ENCODE measurements around the gene SON.

Gene SON

DNA sequence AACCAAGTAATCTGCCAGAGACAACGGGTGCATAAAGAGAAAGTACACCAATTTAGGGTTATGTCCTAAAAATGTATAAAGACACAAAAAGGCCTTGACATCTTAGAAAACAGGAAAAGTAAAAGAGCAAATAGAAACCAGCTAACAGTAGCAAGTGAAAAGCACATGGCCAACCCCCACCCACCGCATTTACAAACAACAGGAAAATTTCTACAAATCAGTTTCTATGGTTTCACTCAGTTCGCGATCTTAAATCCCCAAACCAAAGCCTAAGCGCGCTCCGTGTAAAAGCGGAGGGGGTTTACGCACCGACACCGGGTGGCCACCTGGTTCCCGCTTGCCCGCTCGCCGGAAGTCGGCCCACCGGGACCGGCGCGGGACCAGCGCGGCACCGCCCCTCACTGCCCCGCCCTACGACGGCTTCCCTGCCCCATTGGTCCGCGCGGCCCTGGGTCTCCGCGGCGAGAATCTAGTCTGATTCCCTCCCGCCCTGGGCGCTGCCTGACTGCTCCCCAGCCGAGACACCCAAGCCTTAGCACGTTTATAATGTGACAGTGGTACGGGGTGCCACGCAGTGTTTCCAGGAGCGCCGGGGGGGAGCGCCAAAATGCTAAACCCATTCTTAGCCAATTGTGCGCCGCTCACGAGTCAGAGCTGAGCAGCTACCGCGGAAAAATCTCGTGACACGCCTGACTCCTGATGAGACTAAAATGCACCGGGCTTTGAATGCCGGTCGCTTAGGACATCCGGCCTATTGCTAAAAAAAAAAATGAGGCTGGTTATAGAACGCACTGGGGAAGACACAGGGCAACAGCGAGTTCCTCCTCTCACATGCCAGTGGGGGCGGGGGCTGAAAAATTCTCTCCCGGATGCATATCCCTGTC, 840 bp upstream of the SON start, which contains the start of gene GART (continued):
- TF ChIP-seq, protein P1, sequence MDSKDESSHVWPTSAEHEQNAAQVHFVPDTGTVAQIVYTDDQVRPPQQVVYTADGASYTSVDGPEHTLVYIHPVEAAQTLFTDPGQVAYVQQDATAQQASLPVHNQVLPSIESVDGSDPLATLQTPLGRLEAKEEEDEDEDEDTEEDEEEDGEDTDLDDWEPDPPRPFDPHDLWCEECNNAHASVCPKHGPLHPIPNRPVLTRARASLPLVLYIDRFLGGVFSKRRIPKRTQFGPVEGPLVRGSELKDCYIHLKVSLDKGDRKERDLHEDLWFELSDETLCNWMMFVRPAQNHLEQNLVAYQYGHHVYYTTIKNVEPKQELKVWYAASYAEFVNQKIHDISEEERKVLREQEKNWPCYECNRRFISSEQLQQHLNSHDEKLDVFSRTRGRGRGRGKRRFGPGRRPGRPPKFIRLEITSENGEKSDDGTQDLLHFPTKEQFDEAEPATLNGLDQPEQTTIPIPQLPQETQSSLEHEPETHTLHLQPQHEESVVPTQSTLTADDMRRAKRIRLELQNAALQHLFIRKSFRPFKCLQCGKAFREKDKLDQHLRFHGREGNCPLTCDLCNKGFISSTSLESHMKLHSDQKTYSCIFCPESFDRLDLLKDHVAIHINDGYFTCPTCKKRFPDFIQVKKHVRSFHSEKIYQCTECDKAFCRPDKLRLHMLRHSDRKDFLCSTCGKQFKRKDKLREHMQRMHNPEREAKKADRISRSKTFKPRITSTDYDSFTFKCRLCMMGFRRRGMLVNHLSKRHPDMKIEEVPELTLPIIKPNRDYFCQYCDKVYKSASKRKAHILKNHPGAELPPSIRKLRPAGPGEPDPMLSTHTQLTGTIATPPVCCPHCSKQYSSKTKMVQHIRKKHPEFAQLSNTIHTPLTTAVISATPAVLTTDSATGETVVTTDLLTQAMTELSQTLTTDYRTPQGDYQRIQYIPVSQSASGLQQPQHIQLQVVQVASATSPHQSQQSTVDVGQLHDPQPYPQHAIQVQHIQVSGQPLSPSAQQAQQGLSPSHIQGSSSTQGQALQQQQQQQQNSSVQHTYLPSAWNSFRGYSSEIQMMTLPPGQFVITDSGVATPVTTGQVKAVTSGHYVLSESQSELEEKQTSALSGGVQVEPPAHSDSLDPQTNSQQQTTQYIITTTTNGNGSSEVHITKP (tag by site-specific recombination; IDR thresholded peaks at IDR 0.05), result peak; percentile 46
- TF ChIP-seq KLF10 (tag by site-specific recombination; IDR thresholded peaks at IDR 0.05), result peak; percentile 75
- TF ChIP-seq ZNF837 (tag by site-specific recombination; IDR thresholded peaks at IDR 0.05), result no peak
- TF ChIP-seq ZNF324 (tag by site-specific recombination; IDR thresholded peaks at IDR 0.05), result peak; percentile 32; the same call in 1 of the 2 replicates
- TF ChIP-seq ZNF830 (tag by site-specific recombination; IDR thresholded peaks at IDR 0.05; ENCODE audit: low read depth), result no peak
- TF ChIP-seq, protein P2, sequence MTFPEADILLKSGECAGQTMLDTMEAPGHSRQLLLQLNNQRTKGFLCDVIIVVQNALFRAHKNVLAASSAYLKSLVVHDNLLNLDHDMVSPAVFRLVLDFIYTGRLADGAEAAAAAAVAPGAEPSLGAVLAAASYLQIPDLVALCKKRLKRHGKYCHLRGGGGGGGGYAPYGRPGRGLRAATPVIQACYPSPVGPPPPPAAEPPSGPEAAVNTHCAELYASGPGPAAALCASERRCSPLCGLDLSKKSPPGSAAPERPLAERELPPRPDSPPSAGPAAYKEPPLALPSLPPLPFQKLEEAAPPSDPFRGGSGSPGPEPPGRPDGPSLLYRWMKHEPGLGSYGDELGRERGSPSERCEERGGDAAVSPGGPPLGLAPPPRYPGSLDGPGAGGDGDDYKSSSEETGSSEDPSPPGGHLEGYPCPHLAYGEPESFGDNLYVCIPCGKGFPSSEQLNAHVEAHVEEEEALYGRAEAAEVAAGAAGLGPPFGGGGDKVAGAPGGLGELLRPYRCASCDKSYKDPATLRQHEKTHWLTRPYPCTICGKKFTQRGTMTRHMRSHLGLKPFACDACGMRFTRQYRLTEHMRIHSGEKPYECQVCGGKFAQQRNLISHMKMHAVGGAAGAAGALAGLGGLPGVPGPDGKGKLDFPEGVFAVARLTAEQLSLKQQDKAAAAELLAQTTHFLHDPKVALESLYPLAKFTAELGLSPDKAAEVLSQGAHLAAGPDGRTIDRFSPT (tag by site-specific recombination; IDR thresholded peaks at IDR 0.05), result no peak
- TF ChIP-seq GFI1B (tag by site-specific recombination; IDR thresholded peaks at IDR 0.05), result no peak
- peak; percentile 66; the same call in 1 of the 2 replicates for TF ChIP-seq ZNF558 (tag by site-specific recombination; IDR thresholded peaks at IDR 0.05)
- no peak for TF ChIP-seq ZNF654 (tag by site-specific recombination; IDR thresholded peaks at IDR 0.05; ENCODE audit: low read depth)
- no peak for TF ChIP-seq ZNF354C (tag by site-specific recombination; IDR thresholded peaks at IDR 0.05; ENCODE audit: borderline replicate concordance, low read depth)
- TF ChIP-seq KLF1 (tag by site-specific recombination; IDR thresholded peaks at IDR 0.05), result peak; percentile 90
- TF ChIP-seq ZBTB7A (tag by site-specific recombination; IDR thresholded peaks at IDR 0.05; ENCODE audit: low read depth), result peak; percentile 65; the same call in 1 of the 2 replicates
- TF ChIP-seq ZNF621 (tag by site-specific recombination; IDR thresholded peaks at IDR 0.05), result no peak
- TF ChIP-seq ZNF211 (tag by site-specific recombination; IDR thresholded peaks at IDR 0.05; ENCODE audit: low read depth), result no peak
- peak; percentile 98 for TF ChIP-seq SP2 (tag by site-specific recombination; IDR thresholded peaks at IDR 0.05)
- TF ChIP-seq ZBTB48 (tag by site-specific recombination; IDR thresholded peaks at IDR 0.05), result no peak
- TF ChIP-seq ZNF510 (tag by site-specific recombination; IDR thresholded peaks at IDR 0.05; ENCODE audit: insufficient replicate concordance), result no peak
- no peak for TF ChIP-seq ZNF530 (tag by site-specific recombination; IDR thresholded peaks at IDR 0.05; ENCODE audit: low read depth)
- TF ChIP-seq ZNF658 (tag by site-specific recombination; IDR thresholded peaks at IDR 0.05), result no peak
- peak; percentile 96 for TF ChIP-seq ZXDB (tag by site-specific recombination; IDR thresholded peaks at IDR 0.05)
- TF ChIP-seq, protein P3, sequence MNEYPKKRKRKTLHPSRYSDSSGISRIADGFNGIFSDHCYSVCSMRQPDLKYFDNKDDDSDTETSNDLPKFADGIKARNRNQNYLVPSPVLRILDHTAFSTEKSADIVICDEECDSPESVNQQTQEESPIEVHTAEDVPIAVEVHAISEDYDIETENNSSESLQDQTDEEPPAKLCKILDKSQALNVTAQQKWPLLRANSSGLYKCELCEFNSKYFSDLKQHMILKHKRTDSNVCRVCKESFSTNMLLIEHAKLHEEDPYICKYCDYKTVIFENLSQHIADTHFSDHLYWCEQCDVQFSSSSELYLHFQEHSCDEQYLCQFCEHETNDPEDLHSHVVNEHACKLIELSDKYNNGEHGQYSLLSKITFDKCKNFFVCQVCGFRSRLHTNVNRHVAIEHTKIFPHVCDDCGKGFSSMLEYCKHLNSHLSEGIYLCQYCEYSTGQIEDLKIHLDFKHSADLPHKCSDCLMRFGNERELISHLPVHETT (tag by site-specific recombination; IDR thresholded peaks at IDR 0.05), result peak; percentile 17
- TF ChIP-seq, protein P4, sequence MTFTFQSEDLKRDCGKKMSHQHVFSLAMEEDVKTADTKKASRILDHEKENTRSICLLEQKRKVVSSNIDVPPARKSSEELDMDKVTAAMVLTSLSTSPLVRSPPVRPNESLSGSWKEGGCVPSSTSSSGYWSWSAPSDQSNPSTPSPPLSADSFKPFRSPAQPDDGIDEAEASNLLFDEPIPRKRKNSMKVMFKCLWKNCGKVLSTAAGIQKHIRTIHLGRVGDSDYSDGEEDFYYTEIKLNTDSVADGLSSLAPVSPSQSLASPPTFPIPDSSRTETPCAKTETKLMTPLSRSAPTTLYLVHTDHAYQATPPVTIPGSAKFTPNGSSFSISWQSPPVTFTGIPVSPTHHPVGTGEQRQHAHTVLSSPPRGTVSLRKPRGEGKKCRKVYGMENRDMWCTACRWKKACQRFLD (tag by site-specific recombination; IDR thresholded peaks at IDR 0.05), result peak; percentile 68; the same call in 1 of the 2 replicates
- TF ChIP-seq ZEB2 (tag by site-specific recombination; IDR thresholded peaks at IDR 0.05), result peak; percentile 100
- TF ChIP-seq ZNF266 (tag by site-specific recombination; IDR thresholded peaks at IDR 0.05; ENCODE audit: low read depth), result no peak
- TF ChIP-seq ZBTB20 (tag by site-specific recombination; IDR thresholded peaks at IDR 0.05), result peak; percentile 99
- TF ChIP-seq, protein P5, sequence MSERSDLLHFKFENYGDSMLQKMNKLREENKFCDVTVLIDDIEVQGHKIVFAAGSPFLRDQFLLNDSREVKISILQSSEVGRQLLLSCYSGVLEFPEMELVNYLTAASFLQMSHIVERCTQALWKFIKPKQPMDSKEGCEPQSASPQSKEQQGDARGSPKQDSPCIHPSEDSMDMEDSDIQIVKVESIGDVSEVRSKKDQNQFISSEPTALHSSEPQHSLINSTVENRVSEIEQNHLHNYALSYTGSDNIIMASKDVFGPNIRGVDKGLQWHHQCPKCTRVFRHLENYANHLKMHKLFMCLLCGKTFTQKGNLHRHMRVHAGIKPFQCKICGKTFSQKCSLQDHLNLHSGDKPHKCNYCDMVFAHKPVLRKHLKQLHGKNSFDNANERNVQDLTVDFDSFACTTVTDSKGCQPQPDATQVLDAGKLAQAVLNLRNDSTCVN (tag by site-specific recombination; optimal IDR thresholded peaks at IDR 0.05), result peak; percentile 97
- TF ChIP-seq, protein P6, sequence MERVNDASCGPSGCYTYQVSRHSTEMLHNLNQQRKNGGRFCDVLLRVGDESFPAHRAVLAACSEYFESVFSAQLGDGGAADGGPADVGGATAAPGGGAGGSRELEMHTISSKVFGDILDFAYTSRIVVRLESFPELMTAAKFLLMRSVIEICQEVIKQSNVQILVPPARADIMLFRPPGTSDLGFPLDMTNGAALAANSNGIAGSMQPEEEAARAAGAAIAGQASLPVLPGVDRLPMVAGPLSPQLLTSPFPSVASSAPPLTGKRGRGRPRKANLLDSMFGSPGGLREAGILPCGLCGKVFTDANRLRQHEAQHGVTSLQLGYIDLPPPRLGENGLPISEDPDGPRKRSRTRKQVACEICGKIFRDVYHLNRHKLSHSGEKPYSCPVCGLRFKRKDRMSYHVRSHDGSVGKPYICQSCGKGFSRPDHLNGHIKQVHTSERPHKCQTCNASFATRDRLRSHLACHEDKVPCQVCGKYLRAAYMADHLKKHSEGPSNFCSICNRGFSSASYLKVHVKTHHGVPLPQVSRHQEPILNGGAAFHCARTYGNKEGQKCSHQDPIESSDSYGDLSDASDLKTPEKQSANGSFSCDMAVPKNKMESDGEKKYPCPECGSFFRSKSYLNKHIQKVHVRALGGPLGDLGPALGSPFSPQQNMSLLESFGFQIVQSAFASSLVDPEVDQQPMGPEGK (tag by site-specific recombination; IDR thresholded peaks at IDR 0.05), result peak; percentile 91

Measured in HEK293 (cell line).